ENCODE data around the gene ARTN. TPM values are rescaled to one million over a fixed set of nuclear protein-coding genes. Genes with fewer than 3 reads are reported as not detected.

The ARTN gene
- total RNA-seq, 4 donors from 2014 or later: 0.94 TPM; not detected in 3

DNA sequence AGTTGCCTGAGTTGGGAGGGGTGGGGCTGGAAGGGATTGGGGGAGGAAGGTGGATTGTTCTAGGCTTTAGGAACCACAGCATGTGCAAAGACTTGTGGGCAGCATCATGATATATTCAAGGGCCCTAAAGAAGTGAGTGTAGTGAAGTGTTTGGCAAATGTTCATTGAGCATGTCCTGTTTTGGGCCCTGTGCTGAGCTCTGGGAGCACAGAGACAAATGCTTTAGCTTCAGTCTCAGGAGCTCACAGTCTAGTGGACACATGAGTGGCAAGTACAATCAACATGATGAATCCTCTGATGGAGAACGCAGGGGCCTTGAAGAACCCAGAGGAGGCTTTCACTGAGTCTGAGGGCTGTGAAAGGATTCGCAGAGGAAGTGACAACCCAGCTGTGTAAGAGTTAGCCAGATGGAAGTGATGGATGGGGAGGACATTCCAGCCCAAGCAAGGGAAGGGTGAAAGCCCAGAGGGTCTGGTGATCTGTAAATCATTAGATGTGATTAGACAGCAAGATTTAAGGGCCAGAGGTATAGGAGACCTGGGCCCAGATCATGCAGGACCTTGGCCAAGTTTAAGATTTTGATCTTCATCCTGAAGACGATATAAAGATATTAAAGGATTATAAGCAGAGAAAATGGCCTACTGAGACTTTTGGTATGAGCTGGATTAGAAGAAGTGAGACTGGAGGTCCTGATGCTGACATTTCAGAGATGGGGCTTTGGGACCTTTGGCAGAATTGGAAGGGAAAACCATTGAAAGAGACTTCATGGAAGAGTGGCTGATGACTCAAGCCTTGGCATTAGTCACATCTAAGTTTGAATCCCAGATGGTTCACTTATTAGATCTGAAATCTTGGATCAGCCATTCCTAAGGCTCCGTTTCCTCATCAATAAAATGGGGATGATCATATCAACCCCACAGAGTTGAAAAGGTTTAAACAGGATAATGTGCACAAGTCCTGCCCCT, 17.7 kb downstream of the ARTN start:
- no peak for DNase-seq
- Histone ChIP-seq H3K4me1 (peaks cover 5 to 17% (median 8%) of the 10 kb centered on the region in 4 donors), H3K36me3 (peaks cover 0 to 17% (median 0%) of the 10 kb centered on the region in 3 donors), H3K4me3 (no peak overlapping the region), H3K27me3 (no peaks in the 10 kb centered on the region), H3K9me3 (no peaks in the 10 kb centered on the region), H3K27ac (no peak overlapping the region)
- TF ChIP-seq CTCF (IDR thresholded peaks at IDR 0.05): no peak
- TF ChIP-seq POLR2A (IDR thresholded peaks at IDR 0.05): no peak

DNA sequence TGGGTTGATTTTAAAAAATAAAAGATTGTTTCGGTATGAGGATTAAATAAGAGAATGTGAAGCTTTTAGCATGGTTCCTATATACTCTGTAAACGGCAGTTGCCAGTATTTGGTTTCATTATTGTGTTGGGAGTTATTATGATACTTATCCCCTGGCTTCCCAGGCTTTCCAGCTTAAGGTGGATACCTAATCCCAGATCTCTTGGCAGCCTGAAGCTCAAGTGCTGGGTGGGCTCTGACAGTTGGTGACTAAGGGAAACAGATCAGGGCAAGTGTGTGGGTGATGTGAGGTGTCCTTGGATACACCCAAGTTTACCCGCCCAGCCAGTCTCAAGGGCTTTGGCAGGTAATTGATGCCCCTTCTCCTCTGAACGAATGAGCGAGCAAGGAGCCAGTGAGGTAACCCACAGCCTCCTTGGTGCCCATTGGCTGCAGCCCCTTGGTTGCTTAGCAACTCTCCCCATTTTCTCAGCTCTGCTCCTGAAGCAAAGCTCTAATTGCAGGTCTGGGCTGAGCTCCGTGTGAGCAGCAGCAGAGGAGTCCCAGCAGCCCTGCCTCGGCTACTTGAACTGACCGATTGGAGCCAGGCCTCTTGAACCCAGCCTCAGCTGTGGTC, 19.2 kb downstream of the ARTN start:
- Histone ChIP-seq H3K9me3 (no peaks in the 10 kb centered on the region), H3K27me3 (no peaks in the 10 kb centered on the region), H3K36me3 (peaks cover 0 to 32% (median 0%) of the 10 kb centered on the region in 3 donors), H3K27ac (no peak overlapping the region), H3K4me1 (peaks cover 0 to 11% (median 2%) of the 10 kb centered on the region in 4 donors), H3K4me3 (no peak overlapping the region)
- no peak for DNase-seq
- no peak for TF ChIP-seq POLR2A (IDR thresholded peaks at IDR 0.05)
- TF ChIP-seq CTCF (IDR thresholded peaks at IDR 0.05): no peak

DNA sequence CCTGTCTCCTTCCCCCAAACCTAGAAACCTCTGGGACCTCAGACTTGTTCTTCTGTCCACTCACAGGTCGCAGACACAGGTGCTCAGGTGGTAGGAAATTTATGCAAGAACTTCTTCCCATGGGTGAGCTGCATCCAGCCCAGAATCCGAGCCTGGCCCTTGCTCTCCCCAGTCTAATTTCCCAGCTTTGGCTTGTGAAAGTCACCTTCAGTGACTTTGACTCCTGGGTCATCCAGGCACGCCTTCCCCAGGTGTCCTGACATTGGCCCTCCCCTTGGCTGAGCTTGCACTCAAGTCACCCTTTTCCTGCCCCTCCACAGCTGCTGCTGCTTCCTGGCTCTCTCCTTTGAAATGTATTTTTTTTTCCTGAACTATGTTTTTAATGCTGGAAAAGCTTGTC, 19.8 kb downstream of the ARTN start:
- DNase-seq: no peak

GRCh38 chr1:43954036-43954435, 20.4 kb downstream of the ARTN start:
- no peak for DNase-seq
- Histone ChIP-seq H3K4me3 (no peak overlapping the region), H3K4me1 (no peaks in the 10 kb centered on the region), H3K36me3 (peaks cover 0 to 44% (median 0%) of the 10 kb centered on the region in 3 donors), H3K9me3 (no peaks in the 10 kb centered on the region), H3K27me3 (no peaks in the 10 kb centered on the region), H3K27ac (no peak overlapping the region)
- TF ChIP-seq POLR2A (IDR thresholded peaks at IDR 0.05): no peak
- TF ChIP-seq CTCF (IDR thresholded peaks at IDR 0.05): no peak

More for the DNA sequence above, 19.8 kb downstream of the ARTN start:
- H3K36me3 ChIP-seq: peaks cover 0 to 37% (median 0%) of the 10 kb centered on the region in 3 donors
- no peak overlapping the region for H3K4me3 ChIP-seq
- H3K9me3 ChIP-seq: no peaks in the 10 kb centered on the region
- no peaks in the 10 kb centered on the region for H3K27me3 ChIP-seq
- TF ChIP-seq CTCF (IDR thresholded peaks at IDR 0.05) (no peak), POLR2A (IDR thresholded peaks at IDR 0.05) (no peak)
- H3K27ac ChIP-seq: no peak overlapping the region
- peaks cover 0 to 6% (median 0%) of the 10 kb centered on the region in 4 donors for H3K4me1 ChIP-seq

GRCh38 chr1:43956234-43956633, 22.6 kb downstream of the ARTN start:
- no peak for DNase-seq
- no peaks in the 10 kb centered on the region for H3K27me3 ChIP-seq
- H3K36me3 ChIP-seq: peaks cover 0 to 45% (median 0%) of the 10 kb centered on the region in 3 donors
- no peaks in the 10 kb centered on the region for H3K9me3 ChIP-seq
- no peak for TF ChIP-seq CTCF (IDR thresholded peaks at IDR 0.05)
- no peak for TF ChIP-seq POLR2A (IDR thresholded peaks at IDR 0.05)
- H3K27ac ChIP-seq: no peak overlapping the region
- no peaks in the 10 kb centered on the region for H3K4me1 ChIP-seq
- no peak overlapping the region for H3K4me3 ChIP-seq

All from Peyer's patch (tissue), 4 donors.